NCI-H1417 (cell line): ENCODE measurements around the gene TSSK6.

ENCODE experiments used
- DNase-seq, 3 experiments: peaks; one replicate each; lab custom pipeline; 2025; lab: John Stamatoyannopoulos, UW

The TSSK6 gene

DNA sequence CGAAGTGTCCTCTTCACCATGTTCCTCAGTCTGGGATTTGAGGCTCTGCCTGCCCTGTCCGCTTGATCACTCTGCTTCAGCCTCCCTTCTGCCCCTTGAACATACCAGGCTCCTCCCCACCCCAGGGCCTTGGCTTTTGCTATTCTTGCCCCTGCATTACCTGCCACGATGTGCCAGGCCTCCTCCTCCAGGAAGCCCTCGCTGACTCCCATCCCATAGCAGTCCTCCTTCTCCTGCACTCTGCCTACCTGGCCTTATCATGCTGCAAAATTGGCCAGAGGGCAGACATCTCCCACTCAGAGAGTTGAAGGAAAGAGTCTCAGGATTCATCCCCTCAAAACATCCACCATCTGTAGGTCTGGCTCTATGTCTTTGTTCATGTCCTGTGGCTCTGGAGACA lies 15.5 kb upstream of the TSSK6 start:
- no peak for DNase-seq

DNA sequence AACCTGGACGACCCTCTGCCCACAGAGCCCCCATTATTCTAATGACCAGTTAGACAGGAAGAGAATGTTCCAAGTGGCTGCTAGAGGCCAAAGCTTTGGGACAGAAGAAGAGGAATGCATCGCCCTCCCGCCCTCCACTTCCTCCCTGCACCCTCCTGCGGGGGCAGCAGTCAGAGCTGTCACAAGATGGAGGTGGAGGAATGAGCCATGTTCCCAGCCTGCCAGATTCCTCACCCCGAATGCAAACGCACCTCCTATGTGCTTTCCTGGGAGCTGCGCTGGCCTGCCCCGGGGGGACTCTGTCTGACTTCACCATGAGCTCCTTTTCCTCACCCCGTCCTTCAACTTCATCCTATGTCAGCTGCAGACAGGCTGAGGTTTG lies 15.1 kb upstream of the TSSK6 start:
- no peak for DNase-seq

DNA sequence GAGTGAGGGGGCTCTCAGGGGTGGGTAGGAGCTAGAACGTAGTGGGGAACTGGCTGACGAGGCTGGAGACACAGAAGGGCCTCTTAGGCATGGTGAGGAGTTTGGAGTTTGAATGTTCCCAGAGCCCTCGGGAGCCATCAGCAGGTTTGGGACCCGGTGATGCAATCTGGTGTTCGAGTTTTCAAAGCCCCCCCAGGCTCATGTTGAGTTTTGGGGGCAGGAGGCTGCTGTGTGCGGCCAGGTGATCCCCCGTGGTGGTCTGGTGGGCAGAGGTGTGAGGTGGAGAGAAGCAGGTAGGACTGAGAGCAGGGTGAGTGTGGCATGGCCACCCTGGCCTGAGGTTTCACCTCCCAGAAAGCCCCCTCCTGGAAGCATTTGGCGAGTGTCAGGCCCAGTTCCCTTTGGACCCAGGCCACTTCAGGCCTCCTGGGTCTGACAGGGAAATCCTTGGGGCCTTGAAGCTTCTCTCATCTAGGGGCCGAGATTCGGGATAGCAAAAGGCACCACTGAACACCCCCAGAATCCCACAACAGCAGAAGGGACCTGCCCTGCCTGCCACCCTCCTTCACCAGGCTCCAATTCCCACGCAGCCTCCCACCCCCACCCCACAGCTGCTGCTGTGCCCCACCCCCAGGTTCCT lies 14.6 kb upstream of the TSSK6 start:
- DNase-seq = no peak

DNA sequence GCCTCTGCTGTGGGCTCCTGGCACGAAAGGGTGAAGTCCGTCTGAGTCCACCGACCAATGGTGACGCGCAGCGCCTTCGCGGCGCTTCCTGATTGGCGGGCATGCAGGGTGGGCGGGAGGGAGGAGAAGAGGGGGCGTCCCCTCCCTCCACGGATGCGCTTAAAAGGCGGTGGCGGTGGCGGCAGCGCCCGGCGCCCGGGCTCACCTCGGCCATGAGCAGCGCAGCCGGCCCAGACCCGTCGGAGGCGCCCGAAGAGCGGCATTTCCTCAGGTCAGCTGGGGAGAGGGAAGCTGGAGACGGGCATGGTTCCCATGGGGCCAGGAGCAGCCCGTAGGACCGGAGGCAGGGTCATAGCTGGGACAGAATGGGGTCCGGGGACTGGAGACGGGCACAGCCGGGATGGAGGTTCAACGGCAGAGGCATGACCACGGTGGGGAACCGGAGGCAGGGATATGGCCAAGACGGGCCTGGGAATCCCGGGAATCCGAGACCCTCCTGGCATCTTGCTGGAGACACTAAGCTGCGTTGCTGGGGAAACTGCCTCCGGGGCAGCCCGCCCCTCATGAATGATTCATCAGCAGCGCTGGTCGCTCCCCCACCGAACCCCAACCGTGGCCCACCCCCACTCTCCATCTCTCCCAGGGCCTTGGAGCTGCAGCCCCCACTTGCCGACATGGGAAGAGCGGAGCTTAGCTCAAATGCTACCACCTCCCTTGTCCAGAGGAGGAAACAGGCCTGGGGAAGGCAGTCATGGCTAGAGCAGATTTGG lies 13.6 kb upstream of the TSSK6 start, which contains the start of gene YJEFN3:
Gene YJEFN3 (plus strand): TSS at position 191 of the 770 bp plus-strand sequence. CDS start 22 bp downstream, at position 213.
- no peak for DNase-seq

DNA sequence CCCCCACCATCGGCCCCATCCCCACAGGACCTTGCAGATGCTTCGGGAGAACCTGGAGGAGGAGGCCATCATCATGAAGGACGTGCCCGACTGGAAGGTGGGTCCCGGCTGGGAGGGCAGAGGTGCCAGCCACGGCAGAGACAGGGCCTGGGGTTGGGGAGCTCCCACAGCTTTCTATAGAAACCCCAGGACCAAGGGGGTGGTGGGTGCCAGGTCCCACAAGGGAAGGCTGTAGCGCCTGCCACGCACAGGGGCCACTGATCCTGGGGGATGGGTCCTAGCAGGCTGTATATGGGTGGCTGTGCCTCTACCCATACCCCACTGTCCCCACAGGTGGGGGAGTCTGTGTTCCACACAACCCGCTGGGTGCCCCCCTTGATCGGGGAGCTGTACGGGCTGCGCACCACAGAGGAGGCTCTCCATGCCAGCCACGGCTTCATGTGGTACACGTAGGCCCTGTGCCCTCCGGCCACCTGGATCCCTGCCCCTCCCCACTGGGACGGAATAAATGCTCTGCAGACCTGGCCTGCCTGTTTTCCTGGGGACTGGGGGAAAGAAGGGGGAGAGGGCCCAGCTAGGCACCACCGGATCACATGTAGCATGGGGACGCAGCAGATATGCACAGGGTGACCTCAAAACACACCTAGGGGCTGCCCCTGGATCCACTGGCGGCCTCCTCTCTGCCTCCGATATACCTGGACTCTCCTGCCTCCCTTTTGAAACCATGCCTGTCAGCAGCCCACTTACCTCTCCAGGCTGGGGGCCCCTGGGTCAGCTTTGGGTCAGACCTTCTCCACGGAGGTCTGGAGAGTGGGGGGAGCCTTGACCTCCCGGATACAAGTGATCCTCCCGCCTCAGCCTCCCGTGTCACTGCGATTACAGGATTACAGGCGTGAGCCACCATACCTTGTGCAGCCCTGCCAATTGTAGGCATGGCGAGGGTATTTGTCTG lies 12.6 kb upstream of the TSSK6 start:
- DNase-seq = no peak

GRCh38 chr19:19527371-19527656 lies 12.0 kb upstream of the TSSK6 start:
- no peak for DNase-seq

- DNase-seq = no peak
Observed at GRCh38 chr19:19526581-19527370, 11.4 kb upstream of the TSSK6 start.

DNA sequence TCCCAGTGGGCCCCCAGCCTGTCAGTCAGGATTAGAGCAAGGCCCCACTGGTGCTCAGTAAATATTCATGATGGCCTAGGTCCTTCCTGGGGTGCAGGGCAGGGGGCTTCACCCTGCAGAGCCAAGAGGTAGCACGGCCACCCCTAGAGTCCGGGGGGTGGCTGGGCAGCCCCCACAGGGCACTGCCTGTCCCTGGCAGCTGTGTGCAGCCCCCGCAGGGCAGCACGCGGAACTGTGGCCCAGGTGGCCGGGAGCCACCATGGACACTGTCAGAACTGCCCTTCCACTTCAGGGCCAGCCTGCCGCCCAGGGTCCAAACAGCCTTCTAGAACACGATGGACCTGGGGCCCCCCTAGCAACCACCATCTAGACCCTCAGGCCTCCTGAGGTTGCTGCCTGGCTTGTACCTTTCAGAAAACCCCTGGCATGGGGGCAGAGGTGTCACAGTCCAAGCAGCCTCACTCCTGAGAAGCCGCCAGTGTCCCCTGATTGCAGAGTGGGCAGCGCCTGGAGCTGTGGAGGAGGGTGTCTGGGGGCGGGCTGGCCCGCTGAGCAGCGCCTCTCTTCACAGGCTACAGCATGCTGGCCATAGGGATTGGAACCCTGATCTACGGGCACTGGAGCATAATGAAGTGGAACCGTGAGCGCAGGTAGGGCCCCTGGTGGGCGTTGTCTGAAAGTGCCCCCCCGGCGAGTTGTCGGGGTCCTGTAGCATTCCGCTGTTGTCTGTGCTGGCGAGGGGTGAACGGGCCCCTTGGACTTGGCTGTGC lies 10.4 kb upstream of the TSSK6 start:
- DNase-seq = no peak

DNA sequence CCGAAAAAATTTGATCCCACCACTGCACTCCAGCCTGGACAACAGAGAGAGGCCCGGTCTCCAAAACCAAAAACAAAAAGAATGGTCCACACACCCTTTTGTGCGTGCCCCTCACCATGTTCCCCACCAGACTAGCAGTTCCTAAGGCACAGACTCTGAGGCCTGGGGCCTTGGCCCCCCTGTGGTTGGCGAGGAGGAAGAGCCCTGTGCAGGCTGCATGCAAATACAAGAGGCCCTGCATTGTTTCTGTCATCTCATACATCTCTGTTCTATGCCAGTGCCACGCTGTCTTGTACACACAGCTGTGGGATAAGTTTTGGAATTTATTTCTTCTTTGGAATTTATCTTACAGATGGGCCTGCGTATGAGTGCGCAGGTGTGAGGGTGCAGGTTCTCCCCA lies 8.7 kb upstream of the TSSK6 start:
- DNase-seq = no peak

DNA sequence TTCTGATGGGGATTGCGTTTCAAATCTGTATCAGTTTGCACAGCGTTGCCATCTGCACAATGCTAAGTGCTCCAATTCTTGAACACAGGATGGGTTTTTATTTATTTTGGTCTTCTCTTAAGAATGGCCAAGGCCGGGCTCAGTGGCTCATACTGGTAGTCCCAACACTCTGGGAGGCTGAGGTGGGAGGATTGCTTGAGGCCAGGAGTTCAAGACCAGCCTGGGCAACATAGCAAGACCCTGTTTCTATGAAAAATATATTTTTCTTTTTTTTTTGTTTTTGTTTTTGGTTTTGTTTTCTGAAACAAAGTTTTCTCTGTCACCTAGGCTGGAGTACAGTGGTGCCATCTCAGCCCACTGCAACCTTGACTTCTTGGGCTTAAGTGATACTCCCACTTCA lies 7.8 kb upstream of the TSSK6 start:
- DNase-seq = no peak

DNA sequence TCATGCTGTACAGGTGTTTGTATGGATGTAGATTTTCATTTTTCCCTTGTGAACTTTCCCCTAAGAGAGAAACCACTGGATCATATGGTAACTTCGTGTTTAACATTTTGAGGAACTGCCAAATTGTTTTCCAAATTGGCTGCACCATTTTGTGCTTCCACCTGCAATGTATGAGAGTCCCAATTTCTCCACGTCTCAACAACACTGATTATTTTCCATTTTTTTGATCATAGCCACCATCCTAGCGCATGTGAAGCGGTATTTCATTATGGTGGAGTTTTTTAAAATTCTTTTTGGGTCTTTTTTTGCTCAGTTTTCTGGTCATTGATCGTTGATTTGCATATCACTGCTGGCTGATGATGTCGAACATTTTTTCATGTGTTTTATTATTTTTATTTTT lies 5.6 kb upstream of the TSSK6 start:
- no peak for DNase-seq

DNA sequence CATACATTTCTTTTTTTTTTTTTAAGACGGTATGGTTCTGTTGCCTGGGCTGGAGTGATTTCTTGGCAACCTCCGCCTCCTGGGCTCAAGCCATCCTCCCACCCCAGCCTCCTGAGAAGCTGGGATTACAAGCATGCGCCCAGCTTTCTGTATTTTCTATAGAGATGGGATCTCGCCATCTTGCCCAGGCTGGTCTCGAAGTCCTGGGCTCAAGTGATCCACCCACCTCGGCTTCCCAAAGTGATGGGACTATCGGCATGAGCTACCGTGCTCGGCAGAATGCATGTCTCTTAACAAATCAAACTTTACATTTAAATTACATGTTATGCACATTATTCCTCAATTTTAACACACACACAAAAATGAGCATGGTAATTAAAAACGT lies 1.9 kb upstream of the TSSK6 start:
- DNase-seq = no peak

DNA sequence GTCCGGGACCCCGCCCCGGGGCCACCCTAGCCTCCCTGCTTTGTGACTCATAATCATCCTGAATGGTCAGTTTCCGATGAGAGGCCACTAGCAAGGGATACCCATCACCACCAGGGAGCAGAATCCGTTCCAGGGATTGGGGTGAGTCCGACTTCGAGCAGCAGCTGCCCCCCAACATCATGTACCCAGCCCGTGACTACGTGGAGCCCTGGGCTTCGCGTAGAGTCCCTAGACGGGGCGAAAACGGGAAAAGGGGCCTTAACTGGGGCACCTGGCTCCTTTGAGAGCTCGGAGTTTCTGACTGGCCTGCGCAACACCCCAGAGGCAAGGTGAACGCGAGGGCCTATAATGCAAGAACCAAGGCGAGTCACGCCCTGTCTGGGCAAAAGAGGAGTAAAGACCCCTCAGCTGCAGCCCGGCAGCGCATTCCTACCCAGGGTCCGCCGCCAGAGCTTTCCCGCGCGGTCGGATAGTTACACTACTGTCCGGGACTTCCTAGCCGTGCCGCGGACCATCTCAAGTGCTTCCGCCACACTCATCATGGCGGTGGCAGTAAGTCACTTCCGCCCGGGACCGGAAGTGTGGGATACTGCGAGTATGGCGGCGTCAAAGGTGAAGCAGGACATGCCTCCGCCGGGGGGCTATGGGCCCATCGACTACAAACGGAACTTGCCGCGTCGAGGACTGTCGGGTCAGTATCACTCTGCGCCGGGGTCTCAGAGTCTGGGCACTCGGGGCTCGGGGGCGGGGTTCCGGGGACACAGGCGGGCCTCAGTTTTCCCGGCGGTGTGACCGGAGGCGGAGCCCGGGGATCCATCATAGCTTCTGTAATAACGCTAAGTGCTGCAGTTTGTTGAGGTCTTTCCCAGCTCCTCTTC lies 533 bp upstream of the TSSK6 start, which contains the start of gene NDUFA13:
Gene NDUFA13 (plus strand): TSS at position 584 of the 878 bp plus-strand sequence. CDS start 14 bp downstream, at position 598.
- DNase-seq = peak; percentile 86 to 95 (median 89)

DNA sequence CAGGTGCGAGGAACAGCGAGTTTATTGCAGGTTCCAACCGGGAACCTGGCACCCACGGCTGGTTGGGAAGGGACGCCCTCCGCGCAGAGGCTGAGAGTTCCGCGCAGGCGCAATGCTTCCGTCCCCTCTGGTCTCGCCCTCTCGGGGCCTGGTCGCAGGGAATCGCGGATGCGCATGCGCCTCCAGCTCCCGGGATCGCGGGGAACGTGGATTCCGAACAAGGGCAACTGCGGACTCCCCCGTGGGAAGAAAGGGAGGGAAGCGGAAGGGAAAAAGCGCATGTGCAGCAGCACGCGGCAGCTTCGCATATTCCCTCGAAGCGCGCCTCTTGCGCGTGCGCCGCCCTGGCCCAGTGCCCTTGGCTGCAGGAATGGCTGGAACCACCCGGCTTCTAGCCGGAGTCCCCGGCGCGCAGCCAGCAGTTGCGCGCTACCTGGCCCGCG lies 1.1 kb downstream of the TSSK6 start:
- DNase-seq = no peak

DNA sequence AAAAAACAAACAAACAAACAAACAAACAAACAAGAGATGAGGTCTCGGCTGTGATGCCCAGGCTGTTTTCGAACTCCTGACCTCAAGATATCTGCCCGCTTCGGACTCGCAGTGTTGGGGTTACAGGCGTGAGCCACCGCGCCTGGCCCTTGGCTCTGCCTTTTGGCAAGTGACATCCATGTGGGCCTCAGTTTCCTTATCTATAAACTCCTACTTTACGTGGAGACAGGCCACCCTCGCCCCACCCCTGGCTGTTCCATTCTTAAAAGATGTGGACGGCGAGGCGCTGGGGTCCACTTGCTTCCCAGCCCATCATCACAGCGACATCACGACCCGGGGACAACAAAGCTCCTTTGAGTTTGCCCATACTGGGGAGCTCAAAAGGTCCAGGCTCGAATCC lies 1.7 kb downstream of the TSSK6 start:
- DNase-seq = no peak

- no peak for DNase-seq
Observed at GRCh38 chr19:19510432-19510831, 4.9 kb downstream of the TSSK6 start.

- DNase-seq = no peak
Observed at GRCh38 chr19:19508217-19508616, 7.1 kb downstream of the TSSK6 start.

- no peak for DNase-seq
Observed at GRCh38 chr19:19507354-19507753, 8.0 kb downstream of the TSSK6 start.

GRCh38 chr19:19506592-19506991 lies 8.8 kb downstream of the TSSK6 start:
- DNase-seq = no peak
